Endodermal cell (in vitro differentiated cells): ENCODE measurements around the gene OGN. TPM values are rescaled to one million over a fixed set of nuclear protein-coding genes. Genes with fewer than 3 reads are reported as not detected.
A peak's percentile ranks its signal among the peaks of the same experiment; 100 is the strongest.

Experiments used
- DNase-seq: peaks from one replicate; pipeline ENCODE4 v3.0.0-alpha.2; 2017
- H3K27ac ChIP-seq: 2 replicates; pipeline ENCODE4 v1.5.1; 2013; ENCODE audit warnings: mild to moderate bottlenecking, low read depth, low read length, moderate library complexity
- H3K27me3 ChIP-seq: 2 replicates; pipeline ENCODE4 v1.6.1; 2013; ENCODE audit warnings: mild to moderate bottlenecking, low read length, moderate library complexity; ENCODE audit not compliant: insufficient read depth, control insufficient read depth, poor library complexity, severe bottlenecking
- H3K36me3 ChIP-seq: 2 replicates; pipeline ENCODE4 v1.7.0; 2013; ENCODE audit warnings: mild to moderate bottlenecking, low read length, moderate library complexity; ENCODE audit not compliant: control insufficient read depth, insufficient read depth
- H3K4me1 ChIP-seq: one replicate; pipeline ENCODE4 v1.7.0; 2013; ENCODE audit warnings: low read length; ENCODE audit not compliant: control insufficient read depth, insufficient read depth
- H3K4me3 ChIP-seq: 2 replicates; pipeline ENCODE4 v1.5.1; 2013; ENCODE audit warnings: mild to moderate bottlenecking, low read length, moderate library complexity
- H3K9ac ChIP-seq: 2 replicates; pipeline ENCODE4 v1.6.1; 2013; ENCODE audit warnings: mild to moderate bottlenecking, low read length, moderate library complexity; ENCODE audit not compliant: poor library complexity, severe bottlenecking; ENCODE audit errors: extremely low read depth
- H3K9me3 ChIP-seq: 2 replicates; pipeline ENCODE4 v1.6.1; 2013; ENCODE audit warnings: mild to moderate bottlenecking, low read length, moderate library complexity; ENCODE audit not compliant: control insufficient read depth
- H3K27ac Mint-ChIP-seq: 2 replicates; pipeline ENCODE4 v1.8.0; 2020; ENCODE audit warnings: mixed read lengths
- H3K27me3 Mint-ChIP-seq: 2 replicates; pipeline ENCODE4 v1.8.0; 2021; ENCODE audit warnings: mild to moderate bottlenecking, mixed read lengths; ENCODE audit not compliant: insufficient read depth
- H3K36me3 Mint-ChIP-seq: 2 replicates; pipeline ENCODE4 v1.8.0; 2020; ENCODE audit warnings: low read depth, mixed read lengths
- H3K4me1 Mint-ChIP-seq: 2 replicates; pipeline ENCODE4 v1.8.0; 2020; ENCODE audit warnings: mixed read lengths
- H3K4me3 Mint-ChIP-seq: 2 replicates; pipeline ENCODE4 v1.8.0; 2020; ENCODE audit warnings: mild to moderate bottlenecking, moderate library complexity, mixed read lengths
- H3K9me3 Mint-ChIP-seq: 2 replicates; pipeline ENCODE4 v1.8.0; 2020; ENCODE audit warnings: mild to moderate bottlenecking, mixed read lengths
- CTCF ChIP-seq: fragments of 200-600 bp; sonication (generic); conservative IDR thresholded peaks from 2 replicates; pipeline ENCODE4 v1.5.0; 2021; ENCODE audit warnings: antibody characterized with exemption, mild to moderate bottlenecking
- WGBS, 2 experiments: methylation state at CpG; one replicate each; pipeline versions ENCODE4 v1.1.5 to v1.1.7; 2013; ENCODE audit warnings: missing lambda C conversion rate in 2 of 2, mixed read lengths in 1 of 2; ENCODE audit not compliant: insufficient coverage in 1 of 2, insufficient read length in 1 of 2; 5-methylcytosine and 5-hydroxymethylcytosine counted together
- total RNA-seq, 2 donors: library from RNA; stranded (reverse); fragmentation: NEBNext Ultra II Directional in 1 of 2; extraction: Animal tissue kit (Norgen Biotek cat#: 25700) in 1 of 2; gene quantifications; 2 replicates in 1 of 2; 3 replicates in 1 of 2; pipeline ENCODE4 v1.2.1, GENCODE V29; 2021

The OGN gene
- total RNA-seq, 2 donors from 2014 or later = not detected

- Mint-ChIP-seq H3K4me3 (no peak overlapping the region), H3K27ac (no peak overlapping the region), H3K27me3 (no peaks in the 10 kb centered on the region), H3K4me1 (no peaks in the 10 kb centered on the region), H3K36me3 (no peaks in the 10 kb centered on the region), H3K9me3 (no peaks in the 10 kb centered on the region)
- Histone ChIP-seq H3K27me3 (no peaks in the 10 kb centered on the region), H3K9me3 (no peaks in the 10 kb centered on the region), H3K4me3 (no peak overlapping the region), H3K36me3 (no peaks in the 10 kb centered on the region), H3K4me1 (no peaks in the 10 kb centered on the region), H3K27ac (no peak overlapping the region), H3K9ac (no peak overlapping the region)
- 30% methylated on average over 2 of the region's 2 CpGs; no CpG with 5 or more reads in 1 of the 2 experiments for WGBS, 2 experiments
- TF ChIP-seq CTCF = no peak
- no peak for DNase-seq
These were observed 25.5 kb upstream of the OGN start for GRCh38 chr9:92429836-92430235.

GRCh38 chr9:92426501-92427145, 22.2 kb upstream of the OGN start:
- Histone ChIP-seq H3K4me1 (no peaks in the 10 kb centered on the region), H3K27me3 (no peaks in the 10 kb centered on the region), H3K27ac (peak overlapping the region; percentile 7), H3K9ac (no peak overlapping the region), H3K36me3 (no peaks in the 10 kb centered on the region), H3K4me3 (no peak overlapping the region), H3K9me3 (no peaks in the 10 kb centered on the region)
- WGBS, 2 experiments = 93 to 95% methylated on average over 3 to 5 of the region's 5 CpGs
- Mint-ChIP-seq H3K27me3 (no peaks in the 10 kb centered on the region), H3K27ac (no peak overlapping the region), H3K9me3 (no peaks in the 10 kb centered on the region), H3K4me1 (no peaks in the 10 kb centered on the region), H3K36me3 (no peaks in the 10 kb centered on the region), H3K4me3 (no peak overlapping the region)
- no peak for DNase-seq
- no peak for TF ChIP-seq CTCF

- DNase-seq = no peak
- TF ChIP-seq CTCF = no peak
- Histone ChIP-seq H3K9ac (no peak overlapping the region), H3K36me3 (no peaks in the 10 kb centered on the region), H3K27ac (no peak overlapping the region), H3K27me3 (no peaks in the 10 kb centered on the region), H3K4me1 (no peaks in the 10 kb centered on the region), H3K4me3 (no peak overlapping the region), H3K9me3 (no peaks in the 10 kb centered on the region)
- H3K9me3 Mint-ChIP-seq = no peaks in the 10 kb centered on the region
- H3K4me1 Mint-ChIP-seq = no peaks in the 10 kb centered on the region
- 71 to 81% methylated on average over 1 to 2 of the region's 2 CpGs for WGBS, 2 experiments
- H3K27me3 Mint-ChIP-seq = no peaks in the 10 kb centered on the region
- H3K36me3 Mint-ChIP-seq = no peaks in the 10 kb centered on the region
- H3K4me3 Mint-ChIP-seq = no peak overlapping the region
- no peak overlapping the region for H3K27ac Mint-ChIP-seq
These were observed 21.1 kb upstream of the OGN start for GRCh38 chr9:92425474-92425873.
